K562 (cell line): Measurements from ENCODE around the gene BRME1. TPM values are rescaled to one million over a fixed set of nuclear protein-coding genes. Genes with fewer than 3 reads are reported as not detected.

Source experiments
- ARID3B ChIP-seq: fragments of 250-450 bp; sonication (Bioruptor Pico); IDR thresholded peaks from 2 replicates; pipeline ENCODE4 v1.4.0; 2020; ENCODE audit warnings: borderline replicate concordance
- ATF3 ChIP-seq, 2 experiments: fragments of 450-650 bp in 1 of 2; sonication (generic) in 1 of 2; formaldehyde crosslinking in 1 of 2; IDR thresholded peaks in 1 of 2; conservative IDR thresholded peaks in 1 of 2; 2 replicates each; pipeline versions ENCODE4 v1.6.1 to v1.8.1; 2016 to 2023; ENCODE audit warnings: mild to moderate bottlenecking in 2 of 2, moderate library complexity in 2 of 2, inconsistent platforms in 1 of 2, missing genetic modification reagents in 1 of 2
- HDAC1 ChIP-seq, 2 experiments: fragments of 450-650 bp; IDR thresholded peaks; 2 replicates each; pipeline ENCODE4 v1.6.1; 2016 to 2017; ENCODE audit warnings: inconsistent platforms in 1 of 2, mild to moderate bottlenecking in 1 of 2, moderate library complexity in 1 of 2
- RFX5 ChIP-seq: IDR thresholded peaks from 2 replicates; pipeline ENCODE4 v1.6.1; 2011; ENCODE audit warnings: low read depth, mild to moderate bottlenecking, improper control_type of control experiment, low read length
- YBX1 ChIP-seq: fragments of 450-650 bp; IDR thresholded peaks from 2 replicates; pipeline ENCODE4 v1.7.1; 2016; ENCODE audit warnings: mild to moderate bottlenecking
- polyA plus RNA-seq, 8 experiments: library from polyadenylated mRNA; depleted of rRNA in 4 of 8; stranded (reverse) in 5 of 8; unstranded in 3 of 8; fragments of >200 nt; fragmentation: Nextera tagmentation in 2 of 8; fragmentation: Illumina TruSeq in 1 of 8; extraction: Ambion mirVana in 2 of 8; extraction: Trizol in 1 of 8; gene quantifications; 2 replicates each; pipeline versions ENCODE4 v1.2.1 to v1.2.3, GENCODE V29; 2011 to 2014; ENCODE audit warnings: inconsistent platforms in 1 of 8, missing spikeins in 1 of 8
- total RNA-seq, 7 experiments: library from RNA; depleted of rRNA in 6 of 7; stranded (reverse); fragments of >200 nt in 6 of 7; fragmentation: Illumina TruSeq in 2 of 7; extraction: Trizol in 2 of 7; gene quantifications; 2 replicates each; pipeline versions ENCODE4 v1.2.1 to v1.2.3, GENCODE V29; 2011 to 2021; ENCODE audit warnings: low replicate concordance in 1 of 7
- TF ChIP-seq, protein P1 (sequence below): fragments of 200-600 bp; sonication (generic); IDR thresholded peaks from one replicate; pipeline ENCODE4 v1.6.1; 2012; ENCODE audit warnings: mild to moderate bottlenecking, low read depth, low read length, inconsistent platforms
- TF ChIP-seq, protein P2 (sequence below): sonication (generic); formaldehyde crosslinking; IDR thresholded peaks from 2 replicates; pipeline ENCODE4 v1.5.0; 2020; ENCODE audit warnings: missing genetic modification reagents
- TF ChIP-seq, protein P3 (sequence below): fragments of 200-400 bp; formaldehyde crosslinking; IDR thresholded peaks from 2 replicates; pipeline ENCODE4 v1.6.1; 2017; ENCODE audit warnings: mild to moderate bottlenecking, low read depth, low read length, moderate library complexity

BRME1 gene
- total and polyA plus RNA-seq, 9 of the 15 experiments (the other 6 are each of a cell fraction or from before 2014, with no cell fraction given) = 0.75 to 6.1 (median 3.6) TPM

DNA sequence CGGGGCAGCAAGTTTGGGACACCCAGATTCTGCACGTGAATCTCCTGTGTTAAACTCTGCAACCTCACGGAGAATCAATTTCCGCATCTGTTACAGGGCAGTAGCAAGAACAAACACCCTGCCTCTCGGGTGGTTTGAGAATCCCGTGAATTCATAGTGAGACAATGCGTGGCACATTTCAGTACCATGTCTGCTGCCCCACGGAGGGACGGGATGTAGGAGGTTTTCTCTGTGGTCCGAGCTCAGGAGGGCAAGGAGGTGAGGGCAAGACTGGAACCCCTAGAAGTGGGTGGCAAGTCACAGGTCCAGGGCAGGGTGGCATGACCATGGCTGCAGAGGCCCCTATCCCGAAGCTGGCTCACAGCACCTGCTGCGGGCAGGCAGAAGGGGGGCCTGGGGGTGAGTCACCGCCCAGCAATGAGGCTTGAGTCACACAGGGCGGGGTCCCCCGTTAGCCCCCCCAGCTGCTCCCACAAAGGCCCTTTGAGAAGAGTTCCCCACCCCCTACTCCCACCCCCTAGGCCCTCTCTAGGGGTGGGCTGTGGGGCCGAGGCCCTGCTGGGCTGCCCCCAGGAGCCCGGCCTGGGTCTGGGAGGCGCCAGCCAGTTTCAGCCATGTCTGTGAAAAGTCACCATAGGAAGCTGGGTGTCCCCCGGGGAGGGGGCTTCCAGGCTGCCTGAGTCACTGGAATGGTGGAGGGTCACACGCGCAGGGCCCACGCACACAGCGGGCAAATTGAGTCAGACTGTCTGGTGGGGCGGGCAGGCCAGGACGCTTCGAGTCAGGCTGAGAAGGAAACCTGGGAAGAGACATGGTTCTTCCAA lies 54.8 kb downstream of the BRME1 start (continued):
- TF ChIP-seq, protein P1, sequence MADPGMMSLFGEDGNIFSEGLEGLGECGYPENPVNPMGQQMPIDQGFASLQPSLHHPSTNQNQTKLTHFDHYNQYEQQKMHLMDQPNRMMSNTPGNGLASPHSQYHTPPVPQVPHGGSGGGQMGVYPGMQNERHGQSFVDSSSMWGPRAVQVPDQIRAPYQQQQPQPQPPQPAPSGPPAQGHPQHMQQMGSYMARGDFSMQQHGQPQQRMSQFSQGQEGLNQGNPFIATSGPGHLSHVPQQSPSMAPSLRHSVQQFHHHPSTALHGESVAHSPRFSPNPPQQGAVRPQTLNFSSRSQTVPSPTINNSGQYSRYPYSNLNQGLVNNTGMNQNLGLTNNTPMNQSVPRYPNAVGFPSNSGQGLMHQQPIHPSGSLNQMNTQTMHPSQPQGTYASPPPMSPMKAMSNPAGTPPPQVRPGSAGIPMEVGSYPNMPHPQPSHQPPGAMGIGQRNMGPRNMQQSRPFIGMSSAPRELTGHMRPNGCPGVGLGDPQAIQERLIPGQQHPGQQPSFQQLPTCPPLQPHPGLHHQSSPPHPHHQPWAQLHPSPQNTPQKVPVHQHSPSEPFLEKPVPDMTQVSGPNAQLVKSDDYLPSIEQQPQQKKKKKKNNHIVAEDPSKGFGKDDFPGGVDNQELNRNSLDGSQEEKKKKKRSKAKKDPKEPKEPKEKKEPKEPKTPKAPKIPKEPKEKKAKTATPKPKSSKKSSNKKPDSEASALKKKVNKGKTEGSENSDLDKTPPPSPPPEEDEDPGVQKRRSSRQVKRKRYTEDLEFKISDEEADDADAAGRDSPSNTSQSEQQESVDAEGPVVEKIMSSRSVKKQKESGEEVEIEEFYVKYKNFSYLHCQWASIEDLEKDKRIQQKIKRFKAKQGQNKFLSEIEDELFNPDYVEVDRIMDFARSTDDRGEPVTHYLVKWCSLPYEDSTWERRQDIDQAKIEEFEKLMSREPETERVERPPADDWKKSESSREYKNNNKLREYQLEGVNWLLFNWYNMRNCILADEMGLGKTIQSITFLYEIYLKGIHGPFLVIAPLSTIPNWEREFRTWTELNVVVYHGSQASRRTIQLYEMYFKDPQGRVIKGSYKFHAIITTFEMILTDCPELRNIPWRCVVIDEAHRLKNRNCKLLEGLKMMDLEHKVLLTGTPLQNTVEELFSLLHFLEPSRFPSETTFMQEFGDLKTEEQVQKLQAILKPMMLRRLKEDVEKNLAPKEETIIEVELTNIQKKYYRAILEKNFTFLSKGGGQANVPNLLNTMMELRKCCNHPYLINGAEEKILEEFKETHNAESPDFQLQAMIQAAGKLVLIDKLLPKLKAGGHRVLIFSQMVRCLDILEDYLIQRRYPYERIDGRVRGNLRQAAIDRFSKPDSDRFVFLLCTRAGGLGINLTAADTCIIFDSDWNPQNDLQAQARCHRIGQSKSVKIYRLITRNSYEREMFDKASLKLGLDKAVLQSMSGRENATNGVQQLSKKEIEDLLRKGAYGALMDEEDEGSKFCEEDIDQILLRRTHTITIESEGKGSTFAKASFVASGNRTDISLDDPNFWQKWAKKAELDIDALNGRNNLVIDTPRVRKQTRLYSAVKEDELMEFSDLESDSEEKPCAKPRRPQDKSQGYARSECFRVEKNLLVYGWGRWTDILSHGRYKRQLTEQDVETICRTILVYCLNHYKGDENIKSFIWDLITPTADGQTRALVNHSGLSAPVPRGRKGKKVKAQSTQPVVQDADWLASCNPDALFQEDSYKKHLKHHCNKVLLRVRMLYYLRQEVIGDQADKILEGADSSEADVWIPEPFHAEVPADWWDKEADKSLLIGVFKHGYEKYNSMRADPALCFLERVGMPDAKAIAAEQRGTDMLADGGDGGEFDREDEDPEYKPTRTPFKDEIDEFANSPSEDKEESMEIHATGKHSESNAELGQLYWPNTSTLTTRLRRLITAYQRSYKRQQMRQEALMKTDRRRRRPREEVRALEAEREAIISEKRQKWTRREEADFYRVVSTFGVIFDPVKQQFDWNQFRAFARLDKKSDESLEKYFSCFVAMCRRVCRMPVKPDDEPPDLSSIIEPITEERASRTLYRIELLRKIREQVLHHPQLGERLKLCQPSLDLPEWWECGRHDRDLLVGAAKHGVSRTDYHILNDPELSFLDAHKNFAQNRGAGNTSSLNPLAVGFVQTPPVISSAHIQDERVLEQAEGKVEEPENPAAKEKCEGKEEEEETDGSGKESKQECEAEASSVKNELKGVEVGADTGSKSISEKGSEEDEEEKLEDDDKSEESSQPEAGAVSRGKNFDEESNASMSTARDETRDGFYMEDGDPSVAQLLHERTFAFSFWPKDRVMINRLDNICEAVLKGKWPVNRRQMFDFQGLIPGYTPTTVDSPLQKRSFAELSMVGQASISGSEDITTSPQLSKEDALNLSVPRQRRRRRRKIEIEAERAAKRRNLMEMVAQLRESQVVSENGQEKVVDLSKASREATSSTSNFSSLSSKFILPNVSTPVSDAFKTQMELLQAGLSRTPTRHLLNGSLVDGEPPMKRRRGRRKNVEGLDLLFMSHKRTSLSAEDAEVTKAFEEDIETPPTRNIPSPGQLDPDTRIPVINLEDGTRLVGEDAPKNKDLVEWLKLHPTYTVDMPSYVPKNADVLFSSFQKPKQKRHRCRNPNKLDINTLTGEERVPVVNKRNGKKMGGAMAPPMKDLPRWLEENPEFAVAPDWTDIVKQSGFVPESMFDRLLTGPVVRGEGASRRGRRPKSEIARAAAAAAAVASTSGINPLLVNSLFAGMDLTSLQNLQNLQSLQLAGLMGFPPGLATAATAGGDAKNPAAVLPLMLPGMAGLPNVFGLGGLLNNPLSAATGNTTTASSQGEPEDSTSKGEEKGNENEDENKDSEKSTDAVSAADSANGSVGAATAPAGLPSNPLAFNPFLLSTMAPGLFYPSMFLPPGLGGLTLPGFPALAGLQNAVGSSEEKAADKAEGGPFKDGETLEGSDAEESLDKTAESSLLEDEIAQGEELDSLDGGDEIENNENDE = no peak
- no peak for TF ChIP-seq RFX5
- peak; percentile 99 for TF ChIP-seq ATF3 (IDR thresholded peaks at IDR 0.05)
- TF ChIP-seq ATF3 (CRISPR knock-in tag; conservative IDR thresholded peaks at IDR 0.05) = peak; percentile 96
- TF ChIP-seq, protein P2, sequence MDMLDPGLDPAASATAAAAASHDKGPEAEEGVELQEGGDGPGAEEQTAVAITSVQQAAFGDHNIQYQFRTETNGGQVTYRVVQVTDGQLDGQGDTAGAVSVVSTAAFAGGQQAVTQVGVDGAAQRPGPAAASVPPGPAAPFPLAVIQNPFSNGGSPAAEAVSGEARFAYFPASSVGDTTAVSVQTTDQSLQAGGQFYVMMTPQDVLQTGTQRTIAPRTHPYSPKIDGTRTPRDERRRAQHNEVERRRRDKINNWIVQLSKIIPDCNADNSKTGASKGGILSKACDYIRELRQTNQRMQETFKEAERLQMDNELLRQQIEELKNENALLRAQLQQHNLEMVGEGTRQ (CRISPR knock-in tag) = no peak
- TF ChIP-seq YBX1 = no peak
- no peak for TF ChIP-seq ARID3B
- TF ChIP-seq, protein P3, sequence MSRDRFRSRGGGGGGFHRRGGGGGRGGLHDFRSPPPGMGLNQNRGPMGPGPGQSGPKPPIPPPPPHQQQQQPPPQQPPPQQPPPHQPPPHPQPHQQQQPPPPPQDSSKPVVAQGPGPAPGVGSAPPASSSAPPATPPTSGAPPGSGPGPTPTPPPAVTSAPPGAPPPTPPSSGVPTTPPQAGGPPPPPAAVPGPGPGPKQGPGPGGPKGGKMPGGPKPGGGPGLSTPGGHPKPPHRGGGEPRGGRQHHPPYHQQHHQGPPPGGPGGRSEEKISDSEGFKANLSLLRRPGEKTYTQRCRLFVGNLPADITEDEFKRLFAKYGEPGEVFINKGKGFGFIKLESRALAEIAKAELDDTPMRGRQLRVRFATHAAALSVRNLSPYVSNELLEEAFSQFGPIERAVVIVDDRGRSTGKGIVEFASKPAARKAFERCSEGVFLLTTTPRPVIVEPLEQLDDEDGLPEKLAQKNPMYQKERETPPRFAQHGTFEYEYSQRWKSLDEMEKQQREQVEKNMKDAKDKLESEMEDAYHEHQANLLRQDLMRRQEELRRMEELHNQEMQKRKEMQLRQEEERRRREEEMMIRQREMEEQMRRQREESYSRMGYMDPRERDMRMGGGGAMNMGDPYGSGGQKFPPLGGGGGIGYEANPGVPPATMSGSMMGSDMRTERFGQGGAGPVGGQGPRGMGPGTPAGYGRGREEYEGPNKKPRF = no peak
- no peak for TF ChIP-seq HDAC1 (IDR thresholded peaks at IDR 0.05)
